Left ventricle myocardium inferior (tissue), 1 donor: ENCODE data around the gene DNAAF1. TPM values are rescaled to one million over a fixed set of nuclear protein-coding genes. Genes with fewer than 3 reads are reported as not detected.

Experiments
- DNase-seq: peaks from one replicate; pipeline ENCODE4 v3.0.0-alpha.2; 2020
- H3K27ac ChIP-seq: fragments of 200-600 bp; replicated peaks from 2 replicates; pipeline ENCODE4 v1.8.0; 2021
- H3K27me3 ChIP-seq: fragments of 200-600 bp; 2 replicates; pipeline ENCODE4 v1.8.0; 2021; ENCODE audit warnings: low read depth
- H3K36me3 ChIP-seq: fragments of 200-600 bp; 2 replicates; pipeline ENCODE4 v1.8.0; 2021
- H3K4me1 ChIP-seq: fragments of 200-600 bp; 2 replicates; pipeline ENCODE4 v1.8.0; 2021
- H3K4me3 ChIP-seq: fragments of 200-600 bp; 2 replicates; pipeline ENCODE4 v1.8.0; 2021; ENCODE audit warnings: mild to moderate bottlenecking, moderate library complexity
- H3K9me3 ChIP-seq: fragments of 200-600 bp; replicated peaks from 2 replicates; pipeline ENCODE4 v1.8.0; 2021
- intact Hi-C: fragments of 100-400 bp; cut with micrococcal nuclease; formaldehyde crosslinking; loops from one replicate; pipeline ENCODE4 v1.11.0; 2022
- long read RNA-seq: library from polyadenylated mRNA; unstranded; transcript quantifications from one replicate; pipeline ENCODE4 v2.0.0, GENCODE V29; 2021
- total RNA-seq: library from RNA; stranded (reverse); fragmentation: NEBNext Ultra II Directional; extraction: Animal tissue kit (Norgen Biotek cat#: 25700); gene quantifications from one replicate; pipeline ENCODE4 v1.2.1, GENCODE V29; 2021
- TF ChIP-seq, protein P1 (sequence below): fragments of 200-600 bp; IDR thresholded peaks from 2 replicates; pipeline ENCODE4 v1.8.0; 2021; ENCODE audit warnings: antibody characterized with exemption, mild to moderate bottlenecking, borderline replicate concordance
- donor health status: DM: no; HTN: yes; CAD: no; lungs with severe emphysema.

DNAAF1 gene
- 0.14 TPM for total RNA-seq
- long read RNA-seq: 0 reads

DNA sequence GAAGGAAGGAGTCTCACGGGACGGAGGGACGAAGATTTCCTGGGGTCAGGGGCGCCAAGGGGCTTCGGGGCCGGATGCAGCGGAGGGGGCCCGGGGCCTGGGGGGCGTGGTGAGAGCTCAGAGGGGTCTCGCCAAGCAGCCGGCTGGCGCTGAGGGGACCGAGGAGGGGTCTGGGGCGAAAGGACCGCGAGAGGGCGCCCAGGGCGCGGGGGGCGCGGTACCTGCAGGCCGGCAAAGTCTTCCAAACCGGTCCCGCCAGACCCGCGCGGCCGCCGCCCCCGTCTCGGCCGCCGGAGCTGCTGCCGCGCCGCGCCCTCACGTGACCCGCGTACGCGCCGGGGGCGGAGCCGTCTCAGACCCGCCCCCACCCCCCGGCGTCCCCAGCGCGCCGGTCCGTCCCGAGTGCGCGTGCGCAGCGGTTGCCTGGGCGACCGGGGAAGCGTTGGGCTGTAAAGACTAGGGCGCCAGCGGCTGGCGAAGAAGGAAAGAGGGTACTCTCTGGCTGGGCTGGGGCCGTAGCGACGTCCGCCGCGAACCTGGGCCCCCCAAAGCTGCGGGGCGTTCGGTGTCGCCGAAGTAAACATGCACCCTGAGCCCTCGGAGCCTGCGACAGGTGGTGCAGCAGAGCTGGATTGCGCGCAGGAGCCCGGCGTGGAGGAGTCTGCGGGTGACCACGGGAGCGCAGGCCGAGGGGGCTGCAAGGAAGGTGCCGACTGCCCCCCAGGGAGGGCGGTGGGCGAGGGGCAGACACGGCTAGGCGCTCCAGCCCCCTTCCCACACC, at the start of gene DNAAF1, which contains the start of gene HSDL1:
Gene DNAAF1, plus strand, starts transcription at position 450 of the 781 bp plus-strand sequence. Its CDS starts 133 bp downstream, at position 583.
Gene HSDL1, minus strand, starts transcription at position 319 of the 781 bp plus-strand sequence. CDS start 13,856 bp downstream, outside the sequence.
- DNase-seq: peak; percentile 91
- Histone ChIP-seq H3K4me3 (peak within 1 kb of the TSS; percentile 93), H3K27me3 (no peaks in the 10 kb centered on the region), H3K36me3 (no peaks in the 10 kb centered on the region), H3K4me1 (peaks cover 28% of the 10 kb centered on the region), H3K9me3 (no peaks in the 10 kb centered on the region), H3K27ac (peak within 1 kb of the TSS; percentile 84)
- TF ChIP-seq, protein P1, sequence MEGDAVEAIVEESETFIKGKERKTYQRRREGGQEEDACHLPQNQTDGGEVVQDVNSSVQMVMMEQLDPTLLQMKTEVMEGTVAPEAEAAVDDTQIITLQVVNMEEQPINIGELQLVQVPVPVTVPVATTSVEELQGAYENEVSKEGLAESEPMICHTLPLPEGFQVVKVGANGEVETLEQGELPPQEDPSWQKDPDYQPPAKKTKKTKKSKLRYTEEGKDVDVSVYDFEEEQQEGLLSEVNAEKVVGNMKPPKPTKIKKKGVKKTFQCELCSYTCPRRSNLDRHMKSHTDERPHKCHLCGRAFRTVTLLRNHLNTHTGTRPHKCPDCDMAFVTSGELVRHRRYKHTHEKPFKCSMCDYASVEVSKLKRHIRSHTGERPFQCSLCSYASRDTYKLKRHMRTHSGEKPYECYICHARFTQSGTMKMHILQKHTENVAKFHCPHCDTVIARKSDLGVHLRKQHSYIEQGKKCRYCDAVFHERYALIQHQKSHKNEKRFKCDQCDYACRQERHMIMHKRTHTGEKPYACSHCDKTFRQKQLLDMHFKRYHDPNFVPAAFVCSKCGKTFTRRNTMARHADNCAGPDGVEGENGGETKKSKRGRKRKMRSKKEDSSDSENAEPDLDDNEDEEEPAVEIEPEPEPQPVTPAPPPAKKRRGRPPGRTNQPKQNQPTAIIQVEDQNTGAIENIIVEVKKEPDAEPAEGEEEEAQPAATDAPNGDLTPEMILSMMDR: peak; percentile 25
- intact Hi-C loops: no loop called here

DNA sequence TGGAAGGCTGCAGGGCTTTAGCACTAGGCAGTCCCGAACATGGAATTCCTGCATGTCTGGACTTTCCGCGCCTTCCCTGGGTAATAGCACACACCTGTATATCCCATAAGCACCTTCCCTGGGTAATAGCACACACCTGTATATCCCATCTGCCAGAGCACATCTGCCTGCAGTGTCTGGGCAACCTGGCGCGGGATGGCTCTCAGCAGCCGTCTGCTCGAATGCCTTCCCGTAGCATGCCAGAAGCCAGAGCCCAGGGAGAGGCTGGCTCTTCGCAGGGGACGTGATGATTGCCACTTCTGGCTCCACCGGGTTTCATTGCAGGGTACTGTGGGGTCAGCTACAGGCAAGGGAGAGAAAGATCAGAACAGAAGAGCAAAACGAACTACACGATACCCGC, 49.6 kb upstream of the DNAAF1 start:
- peak; percentile 47 for DNase-seq
- H3K27ac ChIP-seq: peak overlapping the region; percentile 73
- peaks cover 96% of the 10 kb centered on the region for H3K36me3 ChIP-seq
- peaks cover 62% of the 10 kb centered on the region for H3K4me1 ChIP-seq
- intact Hi-C loops: no loop called here
- no peak overlapping the region for H3K4me3 ChIP-seq
- no peaks in the 10 kb centered on the region for H3K9me3 ChIP-seq
- TF ChIP-seq, protein P1: no peak
- H3K27me3 ChIP-seq: no peaks in the 10 kb centered on the region

DNA sequence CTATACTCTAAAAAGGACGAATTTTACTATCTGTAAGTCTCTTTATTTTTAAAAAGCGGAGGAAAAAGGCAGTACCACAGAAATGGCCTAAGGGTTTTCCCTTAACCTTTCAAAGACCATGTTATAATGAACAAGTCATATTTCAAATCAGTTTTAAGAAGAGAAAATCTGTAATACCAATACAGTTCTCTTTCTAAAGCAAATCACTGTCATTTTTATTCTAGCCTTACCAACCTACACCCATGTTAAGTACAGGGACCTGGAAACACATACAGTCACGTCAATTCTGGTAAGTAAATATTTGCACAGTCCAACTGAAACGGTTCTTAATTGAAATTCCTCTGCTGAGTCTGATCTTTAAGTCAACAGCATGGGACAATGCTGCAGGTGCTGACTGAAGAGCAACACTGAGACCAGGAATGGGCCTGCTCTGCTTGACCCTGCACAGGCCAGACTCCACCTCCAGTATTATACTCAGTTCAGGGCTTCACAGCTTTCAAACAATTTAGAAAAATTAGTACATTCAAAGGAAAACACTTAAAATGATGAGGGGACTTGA, 48.6 kb upstream of the DNAAF1 start:
- intact Hi-C loops: no loop called here
- H3K27ac ChIP-seq: peak overlapping the region; percentile 73
- peaks cover 96% of the 10 kb centered on the region for H3K36me3 ChIP-seq
- H3K4me1 ChIP-seq: peaks cover 65% of the 10 kb centered on the region
- no peaks in the 10 kb centered on the region for H3K27me3 ChIP-seq
- H3K4me3 ChIP-seq: no peak overlapping the region
- TF ChIP-seq, protein P1: no peak
- H3K9me3 ChIP-seq: no peaks in the 10 kb centered on the region
- DNase-seq: no peak

DNA sequence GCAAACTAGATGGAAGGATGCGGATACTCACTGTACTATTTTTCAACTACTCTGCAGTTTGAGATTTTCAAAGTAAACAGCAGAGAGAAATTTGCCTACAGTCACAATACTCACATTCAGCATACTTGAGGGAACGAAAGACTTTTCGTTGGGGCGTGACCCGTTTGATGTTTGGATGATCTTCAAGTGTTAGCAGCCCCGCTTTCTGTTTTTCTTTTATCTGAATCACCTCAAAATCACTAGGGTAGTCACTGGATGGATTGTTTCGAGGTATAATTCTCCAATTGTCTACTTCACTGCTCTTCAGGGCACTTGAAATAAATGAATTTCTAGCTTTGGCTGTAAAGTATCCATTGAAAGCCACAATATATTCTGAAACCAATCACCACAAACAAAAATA, 46.2 kb upstream of the DNAAF1 start:
- TF ChIP-seq, protein P1: no peak
- DNase-seq: no peak
- Histone ChIP-seq H3K4me1 (peaks cover 57% of the 10 kb centered on the region), H3K9me3 (no peaks in the 10 kb centered on the region), H3K27me3 (no peaks in the 10 kb centered on the region), H3K36me3 (peaks cover 75% of the 10 kb centered on the region), H3K27ac (no peak overlapping the region), H3K4me3 (no peak overlapping the region)
- intact Hi-C loops: no loop called here

DNA sequence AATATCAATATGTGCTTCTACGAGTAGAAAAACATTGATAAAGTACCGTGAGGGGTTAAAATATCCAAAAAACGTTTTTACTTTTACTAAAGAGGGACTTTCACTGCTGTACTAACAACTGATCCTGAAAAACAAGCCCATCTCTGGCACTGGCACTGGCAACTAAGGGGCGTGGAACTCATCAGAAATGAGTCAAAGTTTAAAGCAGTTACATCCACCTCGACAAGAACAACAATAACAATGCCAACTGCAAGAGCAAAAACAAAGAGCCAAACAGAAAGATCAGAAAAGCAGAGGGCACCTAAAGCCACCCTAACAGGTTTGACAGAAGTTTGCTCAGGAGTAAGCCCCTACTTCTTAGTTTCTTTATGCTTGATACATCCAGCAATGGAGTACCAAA, 41.4 kb upstream of the DNAAF1 start:
- Histone ChIP-seq H3K4me1 (peaks cover 75% of the 10 kb centered on the region), H3K27ac (peak overlapping the region; percentile 32), H3K36me3 (peaks cover 35% of the 10 kb centered on the region), H3K9me3 (no peaks in the 10 kb centered on the region), H3K27me3 (no peaks in the 10 kb centered on the region), H3K4me3 (no peak overlapping the region)
- TF ChIP-seq, protein P1: no peak
- intact Hi-C loops: no loop called here
- no peak for DNase-seq
